GM19438 (cell line): ENCODE measurements around the gene INO80D.
"Not testable (repeated sequence)": the region's sequence is repeated elsewhere in the genome, so short reads cannot be mapped to it uniquely, and the experiment has no call there.

Source experiments
- ATAC-seq: cut with Tn5 transposase; IDR thresholded peaks from one replicate; pipeline ENCODE4 v1.9.1; 2021; ENCODE audit warnings: low read depth; ENCODE audit not compliant: unreplicated experiment

Gene INO80D

DNA sequence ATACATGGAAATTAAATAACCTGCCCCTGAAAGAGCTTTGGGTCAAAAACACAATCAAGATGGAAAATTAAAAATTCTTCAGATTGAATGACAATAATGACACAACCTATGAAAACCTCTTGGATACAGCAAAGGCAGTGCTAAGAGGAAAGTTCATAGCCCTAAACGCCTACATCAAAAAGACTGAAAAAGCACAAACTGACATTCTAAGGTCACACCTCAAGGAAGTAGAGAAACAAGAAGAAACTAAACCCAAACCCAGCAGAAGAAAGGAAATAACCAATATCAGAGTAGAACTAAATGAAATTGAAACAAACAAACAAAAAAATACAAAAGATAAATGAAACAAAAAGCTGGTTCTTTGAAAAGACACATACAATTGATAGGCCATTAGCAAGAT, 52.5 kb downstream of the INO80D start:
- ATAC-seq = not testable (repeated sequence)

DNA sequence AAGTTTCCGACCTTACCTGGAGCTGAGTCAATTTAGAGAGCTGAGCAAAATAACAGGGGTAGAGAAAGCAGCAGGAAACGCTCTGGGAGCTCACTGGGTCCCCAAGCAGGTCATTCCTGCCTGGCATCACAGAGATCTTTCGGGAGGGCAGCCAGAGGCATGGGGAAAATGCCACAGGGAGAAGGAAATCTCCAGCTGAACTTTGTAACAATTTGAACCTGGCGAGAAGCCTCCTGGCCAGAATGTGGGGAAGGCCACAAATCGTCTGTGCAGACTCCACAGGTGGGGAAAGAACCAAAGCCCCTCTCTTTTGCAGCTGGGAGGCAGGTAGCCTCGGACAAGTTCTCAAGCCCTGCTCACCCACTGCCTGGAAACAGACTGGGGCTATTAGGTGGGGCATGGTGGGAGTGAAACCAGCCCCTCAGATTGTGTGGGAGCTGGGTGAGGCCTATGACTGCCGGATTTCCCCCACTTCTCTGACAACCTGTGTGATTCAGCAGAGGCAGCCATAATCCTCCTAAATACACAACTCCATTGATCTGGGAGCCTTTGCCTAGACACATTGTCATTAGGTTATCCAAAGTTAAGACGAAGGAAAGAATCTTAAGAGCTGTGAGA, 53.9 kb downstream of the INO80D start:
- ATAC-seq = no peak

DNA sequence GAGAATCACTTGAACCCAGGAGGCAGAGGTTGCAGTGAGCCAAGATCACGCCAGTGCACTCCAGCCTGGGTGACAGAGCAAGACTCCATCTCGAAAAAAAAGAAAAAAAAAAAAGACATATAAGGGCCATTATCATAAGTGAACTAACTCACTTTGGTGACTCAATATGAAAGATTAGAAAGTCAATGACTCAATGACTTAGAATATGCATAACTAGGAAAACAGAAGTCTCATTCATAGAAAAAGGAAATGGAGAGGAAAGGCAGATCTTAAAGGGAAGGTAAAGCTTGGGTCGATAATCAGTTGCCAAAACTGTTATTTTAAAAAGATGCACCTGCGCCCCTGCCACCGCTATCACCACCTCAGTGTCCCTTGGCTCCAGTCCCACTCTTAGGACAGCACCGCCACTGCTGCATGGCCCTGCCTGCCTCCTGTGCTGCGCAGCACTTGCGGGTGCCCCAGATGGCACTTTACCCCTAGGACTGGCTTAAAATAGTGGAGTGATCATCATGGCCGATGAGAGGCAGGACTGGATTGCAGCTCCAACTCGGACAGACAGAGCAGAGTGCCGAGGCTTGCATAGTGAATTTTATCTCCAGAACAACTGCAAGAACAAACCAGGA, 54.7 kb downstream of the INO80D start:
- no peak for ATAC-seq

DNA sequence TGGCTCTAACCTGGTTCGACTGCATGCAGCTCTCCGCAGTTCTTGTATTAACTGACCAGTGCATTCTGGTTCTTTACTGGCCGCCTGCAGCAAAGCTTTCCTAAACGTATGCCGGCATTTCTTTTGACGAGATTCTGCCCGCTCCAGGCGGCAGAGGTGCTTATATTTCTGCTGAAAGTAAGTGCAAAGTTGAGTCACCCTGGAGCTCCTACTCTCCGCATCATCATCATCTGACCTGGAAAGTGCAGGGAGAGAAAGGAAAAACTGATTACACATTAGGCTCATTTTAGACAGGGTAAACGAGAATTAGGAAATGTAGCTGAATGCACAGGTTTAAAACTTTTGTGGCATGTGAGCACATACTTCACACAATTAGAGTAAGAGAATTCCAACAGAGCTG, 57.9 kb downstream of the INO80D start:
- no peak for ATAC-seq

DNA sequence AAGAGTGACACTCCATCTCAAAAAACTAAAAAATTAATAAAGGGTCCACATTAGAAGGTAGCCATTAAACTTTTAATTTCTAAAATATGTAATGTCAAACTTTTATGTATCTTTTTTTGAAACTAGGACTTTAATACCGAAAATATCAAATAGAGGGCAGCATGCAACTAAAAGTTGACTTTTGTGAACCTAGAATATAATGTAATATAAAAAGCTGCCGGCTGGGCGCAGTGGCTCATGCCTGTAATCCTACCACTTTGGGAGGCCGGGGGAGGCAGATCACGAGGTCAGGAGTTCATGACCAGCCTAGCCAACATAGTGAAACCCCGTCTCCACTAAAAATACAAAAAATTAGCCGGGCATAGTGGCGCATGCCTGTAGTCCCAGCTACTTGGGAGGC, 62.8 kb downstream of the INO80D start:
- no peak for ATAC-seq

DNA sequence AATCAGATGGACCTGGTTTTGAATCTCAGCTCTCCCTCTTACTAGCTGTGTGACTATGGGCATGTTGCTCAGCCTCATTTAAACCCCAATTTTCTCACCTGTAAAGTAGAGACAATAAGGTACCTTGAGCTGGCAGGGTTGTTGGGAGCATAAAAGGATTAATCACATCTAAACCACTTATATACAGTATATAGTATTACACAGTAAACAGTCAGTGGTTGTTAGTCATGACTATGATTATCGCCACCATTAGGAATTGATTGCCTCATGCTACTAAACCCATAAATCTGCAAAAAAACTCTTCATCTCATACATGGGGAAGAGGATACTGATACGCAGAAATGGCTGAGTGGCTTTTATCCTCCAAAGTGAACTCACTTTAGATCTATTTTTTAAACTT, 65.8 kb downstream of the INO80D start:
- no peak for ATAC-seq

DNA sequence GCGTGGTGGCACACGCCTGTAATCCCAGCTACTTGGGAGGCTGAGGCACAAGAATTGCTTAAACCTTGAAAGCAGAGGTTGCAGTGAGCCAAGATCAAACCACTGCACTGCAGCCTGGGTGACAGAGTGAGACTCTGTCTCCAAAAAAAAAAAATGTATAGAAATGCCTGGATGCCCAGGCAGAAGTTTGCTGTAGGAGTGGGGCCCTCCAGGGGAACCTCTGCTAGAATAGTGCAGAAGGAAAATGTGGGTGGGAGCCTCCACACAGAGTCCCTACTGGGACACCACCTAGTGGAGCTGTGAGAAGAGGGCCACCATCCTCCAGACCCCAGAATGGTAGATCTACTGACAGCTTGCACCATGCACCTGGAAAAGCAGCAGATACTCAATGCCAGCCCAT, 70.2 kb downstream of the INO80D start:
- ATAC-seq = not testable (repeated sequence)

DNA sequence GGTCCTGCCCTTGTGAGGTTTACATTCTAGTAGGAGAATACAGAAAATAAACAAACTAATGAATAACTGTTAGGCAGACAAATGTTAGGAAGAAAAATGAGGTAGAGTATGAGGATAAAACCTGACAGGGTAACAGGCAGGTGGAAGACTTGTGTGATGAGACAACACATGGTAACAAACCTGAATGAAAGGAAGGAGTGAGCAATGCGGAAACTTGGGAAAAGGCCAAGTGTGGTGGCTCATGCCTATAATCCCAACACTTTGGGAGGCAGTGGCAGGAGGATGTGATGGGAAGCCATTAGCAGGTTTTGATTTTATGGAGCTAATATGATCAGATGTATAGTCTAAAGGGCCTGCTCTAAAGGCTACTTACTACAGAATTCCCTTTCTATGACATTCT, 74.2 kb downstream of the INO80D start:
- no peak for ATAC-seq

DNA sequence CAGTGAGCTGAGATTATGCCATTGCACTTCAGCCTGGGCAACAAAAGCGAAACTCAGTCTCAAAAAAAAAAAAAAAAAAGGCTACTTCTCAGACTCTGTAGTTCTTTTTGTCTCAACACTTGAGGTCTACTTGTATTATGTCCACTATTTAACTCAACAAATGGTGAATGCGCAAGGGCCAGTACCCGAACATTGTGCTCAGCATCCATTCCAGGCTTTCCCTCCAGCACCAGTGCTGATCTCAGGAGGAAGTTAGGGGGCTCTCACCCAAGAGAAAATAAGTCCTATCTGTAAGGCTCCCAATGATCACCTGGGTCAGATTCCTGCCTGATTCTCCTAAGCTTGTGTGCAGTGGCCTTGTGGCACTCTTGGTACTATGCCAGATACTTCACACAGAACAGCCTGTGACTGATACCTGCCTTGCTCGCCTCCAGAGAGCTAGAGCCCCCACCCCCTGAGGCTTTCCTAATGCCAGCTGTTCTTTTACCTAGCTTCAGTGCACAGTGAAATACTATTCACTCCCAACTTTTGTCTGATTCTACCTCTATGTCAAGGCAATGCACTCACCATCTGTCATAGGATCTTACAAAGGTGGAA, 74.9 kb downstream of the INO80D start:
- ATAC-seq = no peak

DNA sequence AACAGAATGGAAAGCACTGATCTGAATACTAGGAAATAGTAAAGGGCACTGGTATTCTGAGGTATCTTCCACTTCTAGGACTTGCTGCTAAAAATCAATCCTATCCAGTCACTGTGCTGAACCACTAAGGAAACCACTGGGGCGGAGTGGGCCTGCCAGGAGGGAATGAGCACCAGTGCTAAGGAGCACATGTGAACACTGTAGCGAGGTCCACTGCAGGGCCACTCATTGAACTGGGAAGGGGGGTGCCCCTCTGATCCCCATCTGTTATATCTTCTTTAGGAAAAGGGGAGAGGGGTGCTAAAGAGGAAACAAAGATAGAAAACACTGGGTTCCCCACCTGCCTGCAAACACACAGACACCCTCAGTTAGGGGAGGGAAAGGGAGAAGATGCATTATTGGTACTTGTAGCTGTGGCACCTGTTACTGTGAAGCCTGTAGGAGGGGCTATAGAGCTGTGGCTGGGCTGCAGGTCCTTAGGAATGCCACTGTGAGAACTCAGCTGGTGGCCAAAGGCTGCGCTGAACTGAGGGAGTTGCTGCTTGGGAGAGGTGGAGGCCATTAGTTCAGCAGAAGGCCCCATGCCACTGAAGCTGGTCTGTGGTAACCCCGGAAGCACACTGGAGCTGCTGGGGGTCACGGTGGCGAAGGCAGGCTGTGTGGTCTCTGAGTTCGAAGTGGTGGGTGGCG, 81.8 kb downstream of the INO80D start:
- ATAC-seq = no peak

DNA sequence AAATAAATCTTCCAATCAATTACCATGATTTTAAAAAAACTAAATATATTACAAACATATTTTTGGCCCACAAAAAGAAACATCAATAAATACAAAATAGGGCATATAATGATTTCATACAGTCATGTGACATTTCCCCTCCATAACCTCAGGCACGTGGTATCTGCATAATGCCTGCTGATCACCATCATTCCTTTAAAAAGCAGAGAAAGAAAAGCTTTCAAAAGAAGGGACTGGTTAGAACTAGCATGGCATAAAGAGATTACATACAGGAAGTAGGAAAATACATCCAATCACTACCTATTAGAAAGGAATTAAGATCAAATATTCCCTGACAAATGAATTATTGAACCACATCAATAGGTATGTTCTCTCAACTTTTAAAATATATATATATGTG, 83.5 kb downstream of the INO80D start:
- ATAC-seq = no peak

DNA sequence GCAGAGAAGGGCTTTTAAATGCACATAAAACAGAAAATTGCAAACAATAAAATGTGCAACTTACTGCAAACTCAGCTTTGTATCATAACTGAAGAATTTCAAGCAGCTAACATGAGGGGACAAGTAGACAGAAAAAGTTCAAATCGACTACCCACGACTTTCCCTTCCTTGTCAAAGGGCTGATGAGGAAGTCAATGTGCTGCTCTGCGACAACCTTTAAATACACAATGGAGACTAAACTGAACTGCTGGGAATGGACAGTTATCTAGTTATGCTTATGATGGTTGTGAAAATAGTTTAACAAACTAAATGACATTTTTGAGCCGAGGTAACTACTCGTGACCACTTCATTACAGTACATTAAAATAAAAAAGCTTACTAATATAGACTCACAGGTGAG, 84.1 kb downstream of the INO80D start:
- no peak for ATAC-seq

DNA sequence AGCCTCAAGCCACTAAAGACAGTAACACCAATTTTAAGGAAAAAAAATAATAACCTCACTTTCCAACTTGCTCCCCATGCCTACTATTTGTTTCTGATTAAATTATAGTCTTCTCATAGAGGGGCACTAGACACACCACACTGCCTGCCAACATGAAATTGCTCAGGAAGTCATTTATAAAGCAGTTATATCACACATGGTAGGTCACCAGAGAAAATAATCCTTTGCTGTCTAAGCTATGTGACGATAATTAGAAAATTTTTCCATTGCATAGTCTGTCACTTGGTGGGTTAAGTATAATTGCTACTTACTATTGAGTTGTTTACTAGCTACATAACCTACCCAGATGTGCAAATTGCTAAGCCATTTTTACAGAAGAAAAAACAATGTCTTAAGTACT, 85.2 kb downstream of the INO80D start:
- ATAC-seq = no peak

DNA sequence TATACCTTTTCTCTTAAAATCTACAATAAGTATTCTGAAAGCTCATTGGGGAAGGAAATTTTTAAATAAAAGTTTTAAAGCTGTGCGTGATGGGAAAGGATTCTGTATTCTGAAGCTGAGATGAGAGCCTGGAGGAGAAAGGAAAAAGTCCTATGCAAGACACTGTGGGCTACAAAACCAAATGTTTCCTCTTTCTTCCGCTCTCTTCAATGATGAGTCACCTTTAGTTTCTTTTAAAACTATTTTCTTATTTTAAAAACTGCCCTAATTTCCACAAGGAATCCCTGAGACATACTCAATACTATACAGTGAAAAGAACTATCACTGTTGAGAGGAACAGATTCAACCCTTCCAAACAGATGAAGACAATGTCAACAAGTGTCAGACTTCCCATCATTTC, 87.4 kb downstream of the INO80D start:
- ATAC-seq = no peak

DNA sequence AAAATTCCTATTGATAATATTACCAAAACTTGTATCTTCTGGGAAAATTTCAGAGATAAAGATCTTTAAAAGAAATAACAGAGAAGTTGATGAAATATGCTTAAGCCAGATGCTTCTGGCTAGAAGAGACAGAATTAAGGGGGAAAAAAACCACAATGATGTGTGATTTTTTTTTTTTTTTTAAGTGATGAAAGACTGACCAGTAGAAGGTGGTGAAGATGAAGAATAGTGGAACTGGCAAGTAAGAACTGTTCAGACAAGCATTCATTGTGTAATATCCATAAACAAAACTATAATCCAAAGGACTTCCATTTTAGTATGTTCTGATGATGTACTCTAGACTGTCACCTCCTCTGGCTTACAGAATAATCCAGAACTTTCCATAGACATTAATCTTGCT, 89.8 kb downstream of the INO80D start:
- no peak for ATAC-seq

DNA sequence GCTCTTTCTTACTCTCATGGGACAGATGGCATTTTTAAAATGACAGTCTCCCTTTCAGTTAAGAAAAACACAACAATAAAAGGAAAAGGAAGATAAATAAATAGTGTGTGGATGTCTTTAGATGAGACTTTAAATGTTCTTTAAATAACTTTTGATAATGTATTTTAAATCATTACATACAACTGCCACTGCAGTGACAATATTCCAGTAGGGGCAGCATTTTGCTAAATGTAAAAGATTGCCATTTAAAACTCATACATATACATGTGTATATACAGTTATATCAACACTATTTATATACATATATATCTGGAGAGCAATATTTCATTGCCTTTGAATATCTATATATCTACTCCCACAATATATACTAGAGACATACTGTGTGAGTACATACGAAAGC, 90.7 kb downstream of the INO80D start:
- ATAC-seq = no peak

DNA sequence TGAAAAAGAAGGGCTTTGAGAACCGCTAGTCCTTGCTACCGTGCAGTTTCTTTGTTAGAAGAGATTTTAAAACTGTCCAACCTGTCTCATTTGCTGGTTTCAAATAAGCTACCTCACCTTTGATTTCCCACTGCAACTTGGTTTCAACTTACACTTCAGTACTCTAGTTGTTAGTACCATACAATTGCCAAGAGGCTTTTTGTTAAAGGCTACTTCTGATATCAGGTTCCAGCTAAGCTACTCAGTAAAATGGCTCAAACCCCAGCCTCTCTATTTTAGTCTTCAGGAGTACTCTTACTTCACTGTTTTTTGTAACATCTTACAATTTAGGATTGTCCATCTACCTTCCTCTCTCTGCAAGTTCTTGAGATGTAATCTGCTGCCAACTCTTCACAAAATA, 91.6 kb downstream of the INO80D start:
- no peak for ATAC-seq

DNA sequence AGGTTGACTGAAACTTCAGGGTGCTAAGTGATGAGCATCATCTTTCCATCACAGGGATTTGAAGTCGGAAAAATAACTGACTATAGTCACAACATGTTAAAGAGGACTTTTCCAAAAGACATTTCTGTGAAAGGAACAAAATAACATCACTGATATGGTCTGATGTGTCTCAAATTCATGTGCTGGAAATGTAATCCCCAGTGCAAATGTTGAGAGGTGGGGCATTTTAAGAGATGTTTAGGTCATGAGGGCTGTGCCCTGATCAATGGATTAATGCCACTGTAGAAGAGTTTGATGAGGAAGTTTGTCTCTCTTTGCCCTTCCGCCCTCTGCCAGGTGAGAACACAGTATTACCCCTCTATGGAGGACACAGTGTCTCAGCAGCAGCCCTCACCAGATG, 95.9 kb downstream of the INO80D start:
- no peak for ATAC-seq

DNA sequence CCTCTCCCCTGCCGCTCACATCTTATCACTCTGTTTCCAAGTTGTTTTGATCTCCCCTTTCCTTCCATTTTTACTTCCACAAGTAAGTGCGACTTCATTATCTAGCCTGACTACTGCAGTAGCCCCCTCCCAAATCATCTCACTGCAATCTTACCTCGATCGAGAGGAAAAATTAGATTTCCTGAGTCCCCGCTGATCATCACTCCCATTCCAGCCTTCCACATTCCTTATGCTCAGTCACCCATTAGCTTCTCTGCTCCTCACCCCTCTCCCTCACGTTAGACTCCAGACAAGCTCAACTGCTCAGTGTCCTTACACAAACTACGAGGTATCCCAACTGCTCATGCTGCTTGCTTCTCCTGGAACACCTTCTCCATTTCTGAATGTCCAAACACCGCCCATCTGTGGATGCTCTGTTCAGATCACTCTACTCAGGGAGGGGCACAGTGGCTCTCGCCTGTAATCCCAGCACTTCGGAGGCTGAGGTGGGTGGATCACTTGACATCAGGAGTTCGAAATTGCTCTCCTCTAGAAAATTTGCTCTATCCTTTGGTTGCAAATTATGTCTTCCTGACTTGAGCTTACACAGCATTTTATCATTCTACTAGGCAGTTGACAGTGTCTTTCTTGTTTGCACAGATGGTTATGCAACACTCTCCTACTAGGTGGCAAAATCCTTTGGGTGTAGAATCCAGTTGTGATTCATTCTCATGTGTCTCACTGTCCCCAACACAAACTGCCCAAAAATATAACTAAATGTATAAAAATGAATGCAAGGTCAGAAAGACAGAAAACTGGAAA, 96.5 kb downstream of the INO80D start:
- ATAC-seq = no peak

DNA sequence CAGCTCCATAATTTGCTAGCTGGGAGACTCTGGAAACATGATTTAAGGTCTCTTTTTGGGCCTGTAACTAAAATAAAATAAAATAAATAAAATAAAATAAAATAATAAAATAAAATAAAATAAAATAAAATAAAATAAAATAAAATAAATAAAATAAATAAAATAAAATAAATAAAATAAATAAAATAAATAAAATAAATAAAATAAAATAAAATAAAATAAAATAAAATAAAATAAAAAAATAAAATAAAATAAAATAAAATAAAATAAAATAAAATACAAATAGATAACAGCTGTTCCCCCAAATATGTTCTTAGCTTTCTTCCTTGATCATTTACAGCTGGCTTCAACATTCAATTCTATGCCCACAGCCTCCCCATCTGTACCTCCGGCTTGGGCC, 97.3 kb downstream of the INO80D start:
- not testable (repeated sequence) for ATAC-seq

DNA sequence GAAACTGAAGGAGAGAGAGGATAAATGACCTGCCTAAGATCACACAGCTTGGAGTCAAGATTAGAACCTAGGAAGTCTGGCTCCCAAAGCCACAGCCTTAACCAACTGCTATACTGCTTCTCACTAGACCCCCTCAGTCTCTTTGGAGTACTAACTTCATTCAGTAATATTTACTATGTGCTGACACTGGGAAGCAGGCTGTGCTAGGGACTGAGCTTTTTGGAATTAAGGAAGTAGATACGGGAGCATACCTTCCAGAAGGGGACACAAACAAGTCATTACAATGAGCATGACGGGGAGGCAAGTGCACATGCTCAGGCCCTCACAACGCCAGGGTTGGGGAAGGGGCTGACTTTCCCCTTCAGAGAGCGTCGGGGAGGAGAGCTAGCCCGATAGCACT, 97.7 kb downstream of the INO80D start:
- no peak for ATAC-seq
